GM11168 (cell line): Measurements from ENCODE around the gene SLC16A14.

Source experiments
- in situ Hi-C: fragments of 300-500 bp; cut with MboI; formaldehyde crosslinking; loops from one replicate; pipeline ENCODE4 v1.12.0; 2022; ENCODE audit warnings: low sequenced_read_pairs; ENCODE audit not compliant: unreplicated experiment

Gene SLC16A14

GRCh38 chr2:230043025-230043424 lies 25.7 kb downstream of the SLC16A14 start:
- in situ Hi-C loops, result no loop called here

- in situ Hi-C loops, result no loop called here
Measured at GRCh38 chr2:230042195-230042594, 26.5 kb downstream of the SLC16A14 start.

- in situ Hi-C loops, result loop anchor here (25.0 kb wide), 1 partner anchor 589 kb away; no protein-coding TSS in a partner anchor
Measured at GRCh38 chr2:230023313-230023712, 45.4 kb downstream of the SLC16A14 start.

- in situ Hi-C loops, result loop anchor here (25.0 kb wide), 1 partner anchor 593 kb away; no protein-coding TSS in a partner anchor
Measured at GRCh38 chr2:230019742-230020141, 49.0 kb downstream of the SLC16A14 start.

- in situ Hi-C loops, result loop anchor here (25.0 kb wide), 1 partner anchor 594 kb away; no protein-coding TSS in a partner anchor
Measured at GRCh38 chr2:230018153-230018552, 50.6 kb downstream of the SLC16A14 start.

- in situ Hi-C loops, result loop anchor here (25.0 kb wide), 1 partner anchor 595 kb away; no protein-coding TSS in a partner anchor
Measured at GRCh38 chr2:230016844-230017243, 51.9 kb downstream of the SLC16A14 start.

GRCh38 chr2:230012267-230012884 lies 56.3 kb downstream of the SLC16A14 start:
- in situ Hi-C loops, result loop anchor here (25.0 kb wide), 1 partner anchor 600 kb away; no protein-coding TSS in a partner anchor

- in situ Hi-C loops, result loop anchor here (25.0 kb wide), 1 partner anchor 601 kb away; no protein-coding TSS in a partner anchor
Measured at GRCh38 chr2:230011617-230012016, 57.1 kb downstream of the SLC16A14 start.

- in situ Hi-C loops, result loop anchor here (25.0 kb wide), 1 partner anchor 602 kb away; no protein-coding TSS in a partner anchor
Measured at GRCh38 chr2:230010501-230010900, 58.2 kb downstream of the SLC16A14 start.

GRCh38 chr2:230008708-230009066 lies 60.0 kb downstream of the SLC16A14 start:
- in situ Hi-C loops, result loop anchor here (10.0 to 25.0 kb wide), 2 partner anchors 146 to 604 kb away; no protein-coding TSS in a partner anchor

GRCh38 chr2:230007931-230008707 lies 60.6 kb downstream of the SLC16A14 start:
- in situ Hi-C loops, result loop anchor here (10.0 to 25.0 kb wide), 2 partner anchors 147 to 604 kb away; no protein-coding TSS in a partner anchor

GRCh38 chr2:230000118-230000841 lies 68.4 kb downstream of the SLC16A14 start:
- in situ Hi-C loops, result loop anchor here (10.0 to 25.0 kb wide), 2 partner anchors 155 to 612 kb away; no protein-coding TSS in a partner anchor

GRCh38 chr2:229997565-229997964 lies 71.2 kb downstream of the SLC16A14 start:
- in situ Hi-C loops, result no loop called here

GRCh38 chr2:229996320-229996719 lies 72.4 kb downstream of the SLC16A14 start:
- in situ Hi-C loops, result no loop called here

- in situ Hi-C loops, result no loop called here
Measured at GRCh38 chr2:229993236-229993635, 75.5 kb downstream of the SLC16A14 start.
